ENCODE results near the gene TEX13C. TPM values are rescaled to one million over a fixed set of nuclear protein-coding genes. Genes with fewer than 3 reads are reported as not detected.

TEX13C gene
- total RNA-seq, 1 experiment from 2014 or later, result not detected

GRCh38 chrX:125340490-125340889 is 20.8 kb downstream of the TEX13C start:
- CTCF ChIA-PET, result no interaction called here

More at GRCh38 chrX:125340490-125340889, 20.8 kb downstream of the TEX13C start:
- H2AFZ ChIP-seq (ENCODE audit: low read depth, low read length, poor library complexity, severe bottlenecking), result no peak overlapping the region
- no peaks in the 10 kb centered on the region for H3K4me1 ChIP-seq (ENCODE audit: control insufficient read depth in 1 of 2, insufficient read depth in 2 of 2, low read length in 2 of 2)
- H3K79me2 ChIP-seq (ENCODE audit: insufficient read depth, low read length), result no peaks in the 10 kb centered on the region
- H3K27ac ChIP-seq (ENCODE audit: low read depth, low read length), result no peak overlapping the region
- POLR2A ChIA-PET, result no interaction called here
- ATAC-seq (no peak), DNase-seq (ENCODE audit: low read depth, low spot score) (no peak)
- H4K20me1 ChIP-seq (ENCODE audit: insufficient read depth), result no peaks in the 10 kb centered on the region
- H3K4me2 ChIP-seq (ENCODE audit: low read length), result no peak overlapping the region
- H3K9me3 ChIP-seq (ENCODE audit: control insufficient read depth in 1 of 2, insufficient read depth in 1 of 2, low read depth in 1 of 2, low read length in 2 of 2), result no peaks in the 10 kb centered on the region
- no peak overlapping the region for H3K9ac ChIP-seq (ENCODE audit: low read length)
- no peaks in the 10 kb centered on the region for H3K36me3 ChIP-seq (ENCODE audit: control insufficient read depth in 1 of 2, insufficient read depth in 2 of 2, low read length in 2 of 2)
- RAD21 ChIA-PET (ENCODE audit: low non-redundant PET in 1 of 2, low total read pairs in 2 of 2, uncharacterized antibody in 2 of 2, unreplicated experiment in 2 of 2), result no interaction called here
- H3K9me2 ChIP-seq (ENCODE audit: insufficient read depth), result no peaks in the 10 kb centered on the region
- BruUV-seq (replicated peaks), result no TSS peak
- H3K27me3 ChIP-seq (ENCODE audit: insufficient read depth, low read length), result no peaks in the 10 kb centered on the region
- intact Hi-C loops (cut with micrococcal nuclease), result no loop called here
- no peak overlapping the region for H3K4me3 ChIP-seq (replicated peaks in 1 of 2; ENCODE audit: low read depth in 1 of 2, low read length in 2 of 2)
- no peak for TF ChIP-seq YY1 (IDR thresholded peaks at IDR 0.05; ENCODE audit: extremely low read depth, insufficient replicate concordance, low read depth, low read length)
- no peak for TF ChIP-seq CBX3 (IDR thresholded peaks at IDR 0.05; ENCODE audit: low read depth)
- TF ChIP-seq CTCF (IDR thresholded peaks at IDR 0.05 in 2 of 3, conservative IDR thresholded peaks at IDR 0.05 in 1 of 3; ENCODE audit: borderline replicate concordance in 1 of 3, insufficient read depth in 1 of 3, low read depth in 2 of 3, low read length in 2 of 3), result no peak
- TF ChIP-seq ZNF274 (IDR thresholded peaks at IDR 0.05; ENCODE audit: low read depth, low read length), result no peak
- TF ChIP-seq ZFX (IDR thresholded peaks at IDR 0.05), result no peak
- no peak for TF ChIP-seq SIN3A (IDR thresholded peaks at IDR 0.05; ENCODE audit: low read depth)
- no peak for TF ChIP-seq MAX (IDR thresholded peaks at IDR 0.05)
- no peak for TF ChIP-seq TCF7L2 (IDR thresholded peaks at IDR 0.05; ENCODE audit: borderline replicate concordance, extremely low read depth, insufficient read depth, insufficient read length)
- no peak for TF ChIP-seq SP1 (IDR thresholded peaks at IDR 0.05; ENCODE audit: low read depth)
- no peak for TF ChIP-seq FOSL1 (IDR thresholded peaks at IDR 0.05; ENCODE audit: low read depth)
- TF ChIP-seq EZH2 (IDR thresholded peaks at IDR 0.05), result no peak
- no peak for TF ChIP-seq CEBPB (IDR thresholded peaks at IDR 0.05; ENCODE audit: low read depth)
- no peak for TF ChIP-seq SRF (IDR thresholded peaks at IDR 0.05; ENCODE audit: low read depth)

All from HCT116 (cell line).